ENCODE results near the gene RBP3. TPM values are rescaled to one million over a fixed set of nuclear protein-coding genes. Genes with fewer than 3 reads are reported as not detected.

RBP3 gene
- total and polyA plus RNA-seq, 2 donors (not counting 1 experiment from before 2014, with no cell fraction given), result not detected

DNA sequence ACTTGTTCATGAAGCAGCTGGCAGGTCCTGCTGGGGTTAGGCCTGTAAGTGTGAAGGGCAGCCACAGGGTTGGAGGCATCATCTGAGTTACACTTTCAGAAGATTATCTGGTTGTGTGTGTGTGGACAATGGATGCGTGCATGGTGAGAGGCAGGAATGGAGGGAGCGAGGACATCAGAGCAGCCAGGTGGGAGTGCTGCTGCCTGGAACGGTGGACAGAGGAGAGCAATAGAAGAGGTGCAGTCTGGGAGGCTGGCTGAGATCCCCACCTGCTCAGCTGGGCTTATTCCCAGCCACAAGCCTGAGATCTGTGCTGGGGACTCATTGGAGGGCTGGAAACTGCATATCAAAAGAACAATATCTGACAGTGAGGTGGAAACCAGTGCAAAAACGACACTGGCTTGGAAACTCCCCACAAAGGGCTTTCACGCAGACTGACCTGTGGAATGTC, 18.0 kb downstream of the RBP3 start:
- Histone ChIP-seq H3K9me3 (ENCODE audit: control insufficient read depth, insufficient read depth, low read depth, low read length) (no peaks in the 10 kb centered on the region), H3K4me1 (ENCODE audit: control insufficient read depth, extremely low read depth, insufficient read depth, low read length) (no peaks in the 10 kb centered on the region)
- no peak for DNase-seq (ENCODE audit: low read depth in 2 of 2)

DNA sequence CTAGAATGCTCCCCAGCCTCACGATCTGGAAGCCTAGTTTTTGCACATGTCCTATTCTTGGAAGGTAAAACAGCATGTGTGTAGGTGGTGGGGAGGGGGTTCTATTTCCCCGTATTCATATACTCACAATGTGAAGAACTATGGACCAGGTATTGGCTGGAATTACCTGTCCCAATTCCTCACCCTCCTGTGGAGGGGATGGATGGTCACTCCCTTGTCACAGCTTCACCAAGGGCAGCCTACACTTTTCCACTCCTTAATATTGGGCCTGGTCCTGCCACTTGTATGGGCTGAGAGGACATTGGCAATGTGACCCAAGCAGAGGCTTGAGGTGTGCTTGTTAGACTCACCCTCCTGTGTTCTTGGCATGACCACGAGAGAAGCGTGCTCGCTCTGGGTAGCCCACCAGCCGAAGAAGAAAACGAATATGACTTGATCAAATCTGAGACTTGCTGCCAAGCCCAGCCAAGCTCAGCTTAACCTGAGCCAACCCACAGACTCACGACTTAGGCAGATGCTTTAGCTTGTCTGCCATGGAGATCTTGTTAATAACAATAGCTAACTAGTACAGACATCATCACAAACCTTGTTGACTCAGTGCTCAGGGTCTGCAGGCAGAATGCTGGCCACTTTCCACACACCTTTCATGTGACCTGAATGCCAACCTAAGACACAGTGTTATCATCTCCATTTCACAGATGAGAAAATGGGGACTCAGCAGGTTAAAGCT, 18.7 kb downstream of the RBP3 start:
- Histone ChIP-seq H3K27me3 (ENCODE audit: control insufficient read depth, insufficient read depth, low read length) (peaks cover 11% of the 10 kb centered on the region), H3K79me2 (ENCODE audit: control insufficient read depth, insufficient read depth, low read length) (no peaks in the 10 kb centered on the region), H3K9ac (ENCODE audit: insufficient read depth, low read length) (no peak overlapping the region), H3K4me2 (ENCODE audit: extremely low read depth, insufficient read depth, low read length) (no peak overlapping the region), H3K36me3 (ENCODE audit: control insufficient read depth, insufficient read depth, low read length) (no peaks in the 10 kb centered on the region), H4K20me1 (ENCODE audit: control insufficient read depth, extremely low read depth, insufficient read depth, low read length) (no peaks in the 10 kb centered on the region), H3K4me3 (replicated peaks in 1 of 4; ENCODE audit: control extremely low read depth in 1 of 4, insufficient read depth in 1 of 4, low read depth in 3 of 4, low read length in 4 of 4) (no peak overlapping the region), H3K27ac (ENCODE audit: insufficient read depth, low read length) (no peak overlapping the region), H2AFZ (ENCODE audit: low read length) (no peak overlapping the region), H3K9me3 (ENCODE audit: control insufficient read depth, insufficient read depth, low read depth, low read length) (no peaks in the 10 kb centered on the region), H3K4me1 (ENCODE audit: control insufficient read depth, extremely low read depth, insufficient read depth, low read length) (no peaks in the 10 kb centered on the region)
- DNase-seq (ENCODE audit: low read depth in 2 of 2), result no peak
- no peak for TF ChIP-seq EZH2 (IDR thresholded peaks at IDR 0.05; ENCODE audit: low read length, missing control alignments)
- TF ChIP-seq, protein P1, sequence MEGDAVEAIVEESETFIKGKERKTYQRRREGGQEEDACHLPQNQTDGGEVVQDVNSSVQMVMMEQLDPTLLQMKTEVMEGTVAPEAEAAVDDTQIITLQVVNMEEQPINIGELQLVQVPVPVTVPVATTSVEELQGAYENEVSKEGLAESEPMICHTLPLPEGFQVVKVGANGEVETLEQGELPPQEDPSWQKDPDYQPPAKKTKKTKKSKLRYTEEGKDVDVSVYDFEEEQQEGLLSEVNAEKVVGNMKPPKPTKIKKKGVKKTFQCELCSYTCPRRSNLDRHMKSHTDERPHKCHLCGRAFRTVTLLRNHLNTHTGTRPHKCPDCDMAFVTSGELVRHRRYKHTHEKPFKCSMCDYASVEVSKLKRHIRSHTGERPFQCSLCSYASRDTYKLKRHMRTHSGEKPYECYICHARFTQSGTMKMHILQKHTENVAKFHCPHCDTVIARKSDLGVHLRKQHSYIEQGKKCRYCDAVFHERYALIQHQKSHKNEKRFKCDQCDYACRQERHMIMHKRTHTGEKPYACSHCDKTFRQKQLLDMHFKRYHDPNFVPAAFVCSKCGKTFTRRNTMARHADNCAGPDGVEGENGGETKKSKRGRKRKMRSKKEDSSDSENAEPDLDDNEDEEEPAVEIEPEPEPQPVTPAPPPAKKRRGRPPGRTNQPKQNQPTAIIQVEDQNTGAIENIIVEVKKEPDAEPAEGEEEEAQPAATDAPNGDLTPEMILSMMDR (conservative IDR thresholded peaks at IDR 0.05 in 1 of 2, IDR thresholded peaks at IDR 0.05 in 1 of 2; ENCODE audit: low read depth in 1 of 2, low read length in 2 of 2), result no peak

More for the DNA sequence above, 18.0 kb downstream of the RBP3 start:
- Histone ChIP-seq H3K9ac (ENCODE audit: insufficient read depth, low read length) (no peak overlapping the region), H3K4me3 (replicated peaks in 1 of 4; ENCODE audit: control extremely low read depth in 1 of 4, insufficient read depth in 1 of 4, low read depth in 3 of 4, low read length in 4 of 4) (no peak overlapping the region), H3K27me3 (ENCODE audit: control insufficient read depth, insufficient read depth, low read length) (peaks cover 11% of the 10 kb centered on the region), H3K27ac (ENCODE audit: insufficient read depth, low read length) (no peak overlapping the region), H3K4me2 (ENCODE audit: extremely low read depth, insufficient read depth, low read length) (no peak overlapping the region), H3K36me3 (ENCODE audit: control insufficient read depth, insufficient read depth, low read length) (no peaks in the 10 kb centered on the region), H3K79me2 (ENCODE audit: control insufficient read depth, insufficient read depth, low read length) (no peaks in the 10 kb centered on the region), H4K20me1 (ENCODE audit: control insufficient read depth, extremely low read depth, insufficient read depth, low read length) (no peaks in the 10 kb centered on the region), H2AFZ (ENCODE audit: low read length) (no peak overlapping the region)
- TF ChIP-seq, protein P1 (conservative IDR thresholded peaks at IDR 0.05 in 1 of 2, IDR thresholded peaks at IDR 0.05 in 1 of 2; ENCODE audit: low read depth in 1 of 2, low read length in 2 of 2), result no peak
- TF ChIP-seq EZH2 (IDR thresholded peaks at IDR 0.05; ENCODE audit: low read length, missing control alignments), result no peak

DNA sequence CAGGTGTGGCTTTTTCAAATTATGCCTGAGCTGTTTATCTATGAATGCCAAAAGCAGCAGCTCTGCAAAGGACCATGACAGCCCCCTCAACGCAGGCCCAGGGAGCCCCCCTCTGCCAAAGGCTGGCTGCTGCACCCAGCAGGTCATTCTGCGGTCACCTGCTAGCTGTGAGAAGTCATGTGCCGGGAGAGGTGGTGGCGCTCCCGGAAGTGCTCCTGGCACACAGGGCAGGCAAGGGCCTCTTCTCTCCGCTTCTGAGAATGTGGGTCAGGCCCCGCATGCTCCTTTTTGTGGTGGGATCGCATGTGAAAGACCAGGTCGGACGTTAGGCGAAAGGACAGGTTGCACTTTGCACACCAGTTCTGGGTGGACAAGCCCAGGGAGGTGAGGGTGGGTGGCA, 19.5 kb downstream of the RBP3 start:
- TF ChIP-seq EZH2 (IDR thresholded peaks at IDR 0.05; ENCODE audit: low read length, missing control alignments), result no peak
- TF ChIP-seq, protein P1 (conservative IDR thresholded peaks at IDR 0.05 in 1 of 2, IDR thresholded peaks at IDR 0.05 in 1 of 2; ENCODE audit: low read depth in 1 of 2, low read length in 2 of 2), result no peak
- Histone ChIP-seq H3K79me2 (ENCODE audit: control insufficient read depth, insufficient read depth, low read length) (no peaks in the 10 kb centered on the region), H2AFZ (ENCODE audit: low read length) (no peak overlapping the region), H3K4me2 (ENCODE audit: extremely low read depth, insufficient read depth, low read length) (no peak overlapping the region), H3K36me3 (ENCODE audit: control insufficient read depth, insufficient read depth, low read length) (no peaks in the 10 kb centered on the region), H4K20me1 (ENCODE audit: control insufficient read depth, extremely low read depth, insufficient read depth, low read length) (no peaks in the 10 kb centered on the region), H3K9ac (ENCODE audit: insufficient read depth, low read length) (no peak overlapping the region), H3K27ac (ENCODE audit: insufficient read depth, low read length) (no peak overlapping the region), H3K27me3 (ENCODE audit: control insufficient read depth, insufficient read depth, low read length) (peaks cover 7% of the 10 kb centered on the region), H3K4me1 (ENCODE audit: control insufficient read depth, extremely low read depth, insufficient read depth, low read length) (no peaks in the 10 kb centered on the region), H3K9me3 (ENCODE audit: control insufficient read depth, insufficient read depth, low read depth, low read length) (no peaks in the 10 kb centered on the region), H3K4me3 (replicated peaks in 1 of 4; ENCODE audit: control extremely low read depth in 1 of 4, insufficient read depth in 1 of 4, low read depth in 3 of 4, low read length in 4 of 4) (no peak overlapping the region)
- no peak for DNase-seq (ENCODE audit: low read depth in 2 of 2)

Data from fibroblast of lung (primary cell).